ENCODE results near the gene MRPL3.
"Not testable (repeated sequence)": the region's sequence is repeated elsewhere in the genome, so short reads cannot be mapped to it uniquely, and the experiment has no call there.

The MRPL3 gene

DNA sequence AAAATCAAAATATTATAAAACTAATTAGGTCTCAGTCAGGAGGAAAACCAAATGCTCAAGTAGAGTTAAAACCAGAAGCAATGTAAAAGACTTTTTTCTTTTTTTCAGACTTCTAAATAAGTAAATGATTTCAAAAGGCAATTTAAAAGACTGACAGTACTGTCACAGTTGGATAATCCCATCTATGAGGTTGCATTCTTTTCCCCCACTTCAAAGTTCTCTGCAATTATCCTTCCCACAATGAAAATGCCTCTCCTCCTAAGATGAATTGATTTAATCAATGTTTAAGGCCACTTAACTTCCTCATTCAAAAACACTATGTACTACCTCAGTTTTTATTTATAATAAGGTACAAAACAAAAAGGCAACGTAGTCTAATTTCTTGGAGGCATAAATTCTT, 8.1 kb downstream of the MRPL3 start:
- DNase-seq (ENCODE audit: low read depth in 3 of 3): no peak

DNA sequence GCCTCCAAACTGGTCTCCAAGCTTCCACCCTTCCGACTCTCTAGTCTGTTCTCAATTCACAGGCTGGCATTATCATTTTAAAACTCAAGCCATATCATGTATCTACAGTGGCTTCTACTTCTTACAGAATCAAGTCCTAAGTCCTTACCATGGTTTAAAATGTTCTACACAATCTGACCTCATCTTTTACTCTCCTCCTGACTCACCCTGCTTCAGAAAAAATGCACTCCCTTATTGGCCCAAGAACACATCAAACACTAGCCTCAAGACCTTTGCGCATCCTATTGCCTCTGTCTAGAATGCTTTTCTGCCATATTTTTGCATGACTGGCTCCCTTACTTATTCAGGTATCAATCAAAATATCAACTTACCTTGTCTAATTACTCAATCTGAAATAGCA, 11.0 kb downstream of the MRPL3 start:
- DNase-seq (ENCODE audit: low read depth in 3 of 3): no peak

DNA sequence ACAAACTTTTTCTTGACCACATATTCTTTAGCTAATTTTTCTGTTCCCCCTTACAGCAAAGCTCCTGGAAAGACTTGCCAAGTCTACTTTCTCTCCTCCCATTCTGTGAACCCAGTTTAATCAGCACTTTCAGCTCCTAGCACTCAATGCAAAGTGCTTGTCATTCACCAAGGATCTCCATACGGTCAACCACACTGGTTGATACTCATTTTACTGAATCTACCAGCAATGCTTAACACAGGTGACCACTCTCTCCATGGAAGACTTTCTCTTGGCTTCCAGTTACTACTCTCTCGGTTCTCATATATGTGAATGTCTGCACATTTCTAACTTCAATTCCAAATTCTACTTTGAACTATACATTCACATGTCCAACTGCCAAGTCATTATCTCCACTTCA, 11.7 kb downstream of the MRPL3 start:
- no peak for DNase-seq (ENCODE audit: low read depth in 3 of 3)

DNA sequence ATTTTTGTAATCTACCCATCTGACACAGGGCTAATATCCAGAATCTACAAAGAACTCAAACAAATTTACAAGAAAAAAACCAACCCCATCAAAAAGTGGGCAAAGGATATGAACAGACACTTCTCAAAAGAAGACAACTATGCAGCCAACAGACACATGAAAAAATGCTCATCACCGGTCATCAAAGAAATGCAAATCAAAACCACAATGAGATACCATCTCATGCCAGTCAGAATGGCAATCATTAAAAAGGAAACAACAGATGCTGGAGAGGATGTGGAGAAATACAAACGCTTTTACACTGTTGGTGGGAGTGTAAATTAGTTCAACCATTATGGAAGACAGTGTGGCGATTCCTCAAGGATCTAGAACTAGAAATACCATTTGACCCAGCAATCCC, 16.2 kb downstream of the MRPL3 start:
- not testable (repeated sequence) for DNase-seq (ENCODE audit: low read depth in 3 of 3)

DNA sequence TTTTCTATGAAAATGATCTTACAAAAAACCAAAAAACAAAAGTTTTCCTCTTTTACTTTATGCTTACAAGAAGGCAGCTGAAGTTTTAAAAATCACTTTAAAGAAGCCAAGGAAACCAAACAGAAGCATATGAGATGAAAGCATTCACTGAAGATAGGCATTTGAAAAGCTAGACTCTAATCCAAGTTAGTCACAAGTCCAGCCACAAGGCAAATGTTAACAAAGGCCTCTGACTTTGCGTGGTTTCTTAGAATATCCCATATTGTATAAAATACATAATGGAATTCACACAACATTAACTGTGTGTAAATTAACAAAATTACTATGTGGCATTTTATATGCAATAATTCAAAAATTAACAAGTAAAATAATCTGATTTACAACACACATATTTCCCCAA, 17.7 kb downstream of the MRPL3 start:
- no peak for DNase-seq (ENCODE audit: low read depth in 3 of 3)

DNA sequence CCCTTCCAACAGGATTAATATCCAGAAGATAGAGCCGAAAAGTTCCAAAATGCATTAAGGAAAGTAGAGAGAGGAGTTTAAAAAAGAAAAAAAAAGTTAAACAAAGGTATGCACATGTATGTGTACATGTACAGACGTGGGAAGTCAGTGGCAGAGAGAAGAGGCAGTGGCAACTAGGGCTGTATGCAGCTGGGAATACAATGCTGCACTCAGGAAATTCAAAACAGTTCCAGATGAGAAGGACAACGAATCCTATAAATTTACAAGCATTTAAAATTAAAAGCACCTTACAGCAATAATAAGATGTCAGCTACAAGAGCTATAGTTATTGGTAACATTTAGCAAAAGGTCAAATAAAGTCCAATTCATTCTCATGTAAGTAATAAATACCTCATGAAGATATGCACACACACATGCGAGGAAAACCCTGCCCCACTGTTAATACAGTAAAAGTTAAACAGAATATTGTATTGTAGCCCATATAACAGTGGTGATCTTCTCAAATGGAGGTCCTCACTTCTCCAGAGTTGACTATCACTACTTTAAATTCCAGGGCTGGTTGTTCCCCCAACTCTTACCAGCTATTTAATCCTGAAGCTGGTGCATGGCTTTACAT, 18.2 kb downstream of the MRPL3 start:
- no peak for DNase-seq (ENCODE audit: low read depth in 3 of 3)

DNA sequence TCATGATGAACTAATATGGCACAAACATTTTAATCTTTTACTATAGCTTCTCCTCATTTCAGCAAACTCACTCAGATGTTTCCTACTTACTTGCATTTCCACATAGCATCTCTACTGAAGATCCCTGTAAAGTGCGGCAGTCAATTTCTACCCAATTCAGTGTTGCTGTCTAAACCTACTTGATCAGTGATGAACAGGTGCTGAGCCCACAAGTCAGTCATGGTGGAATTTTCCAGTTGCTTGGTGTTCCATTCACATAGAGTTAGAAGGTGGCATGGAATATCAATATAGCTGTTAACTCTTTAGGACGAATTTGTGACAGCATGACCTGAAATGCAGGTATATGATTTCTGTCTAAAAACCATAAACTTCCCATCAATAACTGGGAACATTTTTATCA, 22.7 kb downstream of the MRPL3 start:
- no peak for DNase-seq (ENCODE audit: low read depth in 3 of 3)

DNA sequence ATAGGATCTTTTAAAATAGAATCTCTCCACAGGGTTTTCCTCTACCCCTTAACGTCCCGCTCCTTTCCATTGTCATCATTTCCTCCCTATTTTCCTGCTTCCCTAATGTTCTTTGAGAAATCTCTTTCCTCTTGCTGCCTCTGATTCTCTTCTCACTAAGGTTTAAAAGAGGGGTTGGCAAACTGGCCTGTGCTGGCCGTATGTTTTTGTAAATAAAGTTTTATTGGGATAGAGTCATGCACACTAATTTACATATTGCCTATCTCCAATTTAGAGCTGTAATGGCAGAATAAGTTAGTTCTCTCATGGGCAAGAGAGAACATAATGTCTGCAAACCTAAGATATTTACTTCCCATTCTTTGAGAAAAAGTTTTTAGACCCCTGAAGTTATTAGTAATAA, 25.0 kb downstream of the MRPL3 start:
- DNase-seq (ENCODE audit: low read depth in 3 of 3): no peak

DNA sequence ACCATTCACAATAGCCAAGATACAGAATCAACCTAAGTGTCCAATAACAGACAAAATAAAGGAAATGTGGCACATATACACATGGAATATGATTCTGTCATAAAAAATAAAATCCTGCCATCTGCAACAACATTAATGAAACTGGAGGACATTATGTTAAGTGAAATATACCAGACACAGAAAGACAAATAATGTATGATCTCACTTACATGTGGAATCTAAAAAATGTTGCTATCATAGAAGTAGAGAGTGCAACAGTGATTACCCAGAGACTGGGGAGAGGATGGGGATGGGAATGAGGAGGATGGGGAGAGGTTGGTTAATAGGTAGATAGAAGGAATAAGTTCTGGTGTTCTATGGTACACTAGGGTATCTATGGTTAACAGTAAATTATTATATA, 28.7 kb downstream of the MRPL3 start:
- DNase-seq (ENCODE audit: low read depth in 3 of 3): no peak

DNA sequence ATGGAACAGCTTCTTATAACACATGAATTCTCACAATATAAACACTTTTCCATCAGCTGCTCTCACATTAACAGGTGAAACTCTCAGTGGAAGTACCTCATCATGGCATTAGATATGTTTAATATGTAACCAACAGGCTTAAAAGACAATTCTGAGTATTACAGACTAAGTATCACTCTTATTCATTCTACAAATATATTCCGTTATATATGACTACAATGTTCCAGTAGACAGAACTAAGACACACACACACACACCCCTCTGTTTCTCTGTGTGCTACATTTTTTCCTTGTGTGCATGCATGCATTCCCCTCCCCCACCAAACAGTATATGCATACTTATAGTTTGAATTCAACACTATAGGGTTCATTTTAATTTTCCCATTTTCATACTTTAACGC, 32.4 kb downstream of the MRPL3 start:
- DNase-seq (ENCODE audit: low read depth in 3 of 3): no peak

DNA sequence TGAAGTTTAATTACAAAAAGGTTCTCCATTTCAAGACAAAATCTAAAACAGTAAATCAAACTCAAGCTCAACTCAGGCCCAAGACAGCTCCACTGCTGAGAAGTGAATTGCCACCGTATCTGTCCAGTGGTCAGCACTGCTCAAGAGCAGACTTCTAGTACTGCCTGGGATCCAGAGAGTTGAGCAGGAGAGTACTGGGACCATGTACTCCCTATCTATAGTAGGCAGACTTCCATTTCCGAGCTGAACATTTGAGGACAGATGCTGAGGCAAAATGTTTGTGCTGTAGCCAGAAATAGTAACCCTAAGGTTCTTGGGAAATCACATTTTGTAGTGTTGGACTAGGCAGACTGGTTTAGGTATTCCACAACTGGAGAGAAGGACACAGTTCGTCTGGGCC, 44.1 kb downstream of the MRPL3 start:
- no peak for DNase-seq (ENCODE audit: low read depth in 3 of 3)

DNA sequence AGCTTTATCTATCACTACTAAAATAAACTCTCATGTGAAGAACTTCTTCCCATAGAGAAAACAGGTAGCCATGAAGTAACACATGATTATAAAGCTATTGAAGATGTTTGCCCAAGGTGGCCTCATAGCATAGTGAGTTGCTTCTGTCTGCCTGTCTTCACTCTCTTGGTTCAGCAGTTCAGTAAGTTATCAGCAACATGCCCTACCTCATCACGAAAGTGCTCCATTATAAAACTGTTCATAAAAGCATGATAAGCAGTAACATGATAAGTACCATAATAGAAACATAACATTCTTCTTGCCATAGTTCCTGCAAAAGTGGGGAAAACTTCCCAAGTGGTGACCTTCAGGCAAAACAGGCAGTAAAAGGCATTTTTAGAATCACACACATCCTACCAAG, 45.6 kb downstream of the MRPL3 start:
- DNase-seq (ENCODE audit: low read depth in 3 of 3): no peak

DNA sequence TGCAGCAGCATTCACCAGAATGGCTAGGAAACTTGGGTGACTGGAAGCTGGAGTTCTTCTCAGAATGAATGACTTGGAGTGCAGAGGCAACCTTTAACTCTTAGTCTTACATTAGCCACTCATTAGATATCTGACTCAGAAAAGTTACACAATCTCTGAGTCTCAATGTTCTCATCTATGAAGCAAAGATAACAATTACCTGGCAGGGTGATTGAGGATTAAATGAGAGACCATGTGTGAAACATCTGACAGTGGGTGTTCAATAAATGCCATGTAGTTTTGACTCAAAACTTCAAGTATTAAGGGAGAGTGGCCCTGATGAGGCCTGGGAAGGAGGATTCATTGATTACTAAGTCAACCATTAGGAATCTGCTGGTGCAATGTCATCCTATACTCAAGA, 48.3 kb downstream of the MRPL3 start:
- DNase-seq (ENCODE audit: low read depth in 3 of 3): no peak

DNA sequence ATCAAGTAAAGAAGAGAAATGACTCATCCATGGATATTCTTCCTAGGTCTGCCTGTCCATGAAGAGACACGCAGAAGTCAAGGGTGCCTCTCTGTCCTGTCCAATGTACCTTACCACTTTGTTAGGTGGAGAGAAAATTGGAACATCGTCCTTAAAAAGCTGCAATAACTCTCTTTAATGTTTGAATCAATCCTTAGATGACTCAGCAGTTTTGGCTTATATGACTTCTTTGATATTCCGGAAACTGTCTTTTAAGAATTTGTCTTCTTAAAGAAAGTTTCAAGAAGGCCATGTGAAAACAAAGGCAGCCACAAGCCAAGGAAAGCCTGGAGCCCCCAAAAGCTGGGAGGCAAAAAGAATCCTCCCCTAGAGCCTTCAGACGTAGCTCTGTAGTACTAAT, 49.2 kb downstream of the MRPL3 start:
- DNase-seq (ENCODE audit: low read depth in 3 of 3): no peak

DNA sequence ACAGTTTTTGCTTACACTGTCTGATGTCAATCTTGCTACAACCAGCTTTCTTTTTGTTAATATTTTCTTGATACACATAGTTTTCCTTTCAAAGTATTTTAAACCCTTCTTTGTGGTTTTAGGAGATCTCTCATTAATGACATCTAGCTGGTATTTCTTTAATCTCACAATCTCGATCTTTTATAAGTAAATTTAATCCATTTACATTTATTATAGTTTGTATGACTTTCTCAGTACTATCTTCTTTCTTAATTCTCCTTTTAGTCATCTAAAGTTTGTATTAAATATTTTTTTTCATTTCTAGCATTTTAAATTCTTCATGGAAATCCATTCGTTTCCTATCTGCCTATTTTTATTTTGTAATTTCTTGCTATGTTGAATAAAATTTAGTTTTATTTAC, 55.4 kb downstream of the MRPL3 start:
- DNase-seq (ENCODE audit: low read depth in 3 of 3): no peak

DNA sequence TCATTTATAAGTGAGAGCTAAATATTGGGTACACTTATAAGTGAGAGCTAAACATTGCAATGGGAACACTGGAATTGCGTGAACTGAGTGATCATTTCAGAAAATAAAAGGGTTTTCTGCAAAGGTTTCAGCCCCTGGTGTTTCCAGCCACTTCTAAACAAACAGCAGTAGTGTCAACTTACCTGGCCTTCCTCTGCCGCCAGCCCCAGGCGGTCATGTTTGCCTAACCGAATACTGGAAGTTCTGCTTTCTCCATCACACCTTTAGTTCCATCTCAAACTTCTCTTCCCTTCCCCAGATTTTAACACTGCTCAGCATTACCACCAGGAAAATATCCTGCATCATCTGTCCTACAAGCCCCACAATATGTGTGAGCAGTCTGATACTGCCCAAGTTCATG, 58.6 kb downstream of the MRPL3 start:
- DNase-seq (ENCODE audit: low read depth in 3 of 3): no peak

DNA sequence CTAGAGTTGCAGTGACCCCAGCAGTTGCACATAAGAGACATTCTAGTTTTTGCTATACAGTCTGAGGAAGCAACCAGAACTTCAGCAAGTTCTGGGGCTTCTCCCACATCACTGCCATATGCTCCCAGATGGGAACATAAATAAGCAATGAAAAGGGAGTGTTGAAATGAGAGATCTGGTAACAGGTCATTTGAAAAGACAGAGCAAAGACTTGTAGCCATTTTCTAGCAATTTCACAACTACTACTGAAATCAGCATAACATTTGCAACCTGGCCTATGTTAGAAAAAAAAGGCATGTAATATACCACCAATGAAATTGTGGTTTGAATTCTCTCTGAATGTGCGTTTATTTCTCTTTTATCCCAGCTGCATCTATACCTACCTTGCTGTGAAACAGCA, 63.7 kb downstream of the MRPL3 start:
- no peak for DNase-seq (ENCODE audit: low read depth in 3 of 3)

DNA sequence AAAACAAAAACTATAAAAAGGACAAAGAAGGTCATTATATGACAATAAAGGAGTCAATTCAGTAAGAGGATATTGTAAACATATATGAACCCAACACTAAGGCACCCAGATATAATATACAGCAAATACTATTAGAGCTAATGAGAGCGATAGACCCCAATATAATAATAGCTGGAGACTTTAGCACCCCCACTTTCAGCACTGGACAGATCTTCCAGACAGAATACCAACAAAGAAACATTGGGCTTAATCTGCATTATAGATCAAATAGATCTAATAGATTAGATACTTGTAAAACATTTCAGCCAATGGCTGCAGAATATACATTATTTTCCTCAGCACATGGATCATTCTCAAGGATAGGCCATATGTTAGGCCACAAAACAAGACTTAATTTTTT, 67.8 kb downstream of the MRPL3 start:
- DNase-seq (ENCODE audit: low read depth in 3 of 3): no peak

DNA sequence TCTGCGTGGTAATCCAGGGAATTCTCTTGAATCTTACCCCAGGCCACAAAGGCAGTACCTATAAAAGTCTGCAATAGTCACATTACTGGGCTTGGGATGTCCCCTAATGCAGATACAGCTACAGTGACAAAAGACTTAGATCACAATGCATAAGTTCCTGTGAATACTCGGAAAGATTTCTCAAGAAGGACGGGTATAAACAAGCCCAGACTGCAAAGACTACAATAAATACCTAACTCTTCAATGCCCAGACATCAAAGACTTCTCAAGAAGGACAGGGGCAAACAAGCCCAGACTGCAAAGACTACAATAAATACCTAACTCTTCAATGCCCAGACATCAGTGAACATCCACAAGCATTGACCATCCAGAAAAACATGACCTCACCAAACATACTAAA, 70.3 kb downstream of the MRPL3 start:
- DNase-seq (ENCODE audit: low read depth in 3 of 3): no peak

DNA sequence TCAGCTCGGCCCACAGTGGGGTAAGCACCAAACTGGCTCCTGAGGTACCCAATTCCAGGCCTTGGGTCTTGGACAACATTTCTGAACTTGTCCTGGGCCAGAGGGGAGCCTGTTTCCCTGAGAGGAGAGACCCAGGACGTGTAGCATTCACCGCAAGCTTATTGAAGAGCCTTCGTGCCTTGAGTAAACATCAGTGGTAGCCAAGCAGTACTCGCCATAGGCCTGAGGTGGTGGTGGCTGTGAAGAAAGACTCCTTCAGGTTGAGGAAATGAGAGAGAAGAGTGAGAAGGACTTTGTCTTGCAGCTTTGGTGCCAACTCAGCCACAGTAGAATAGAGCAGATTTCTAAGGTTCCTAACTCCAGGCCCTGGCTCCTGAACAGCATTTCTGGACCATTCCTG, 71.0 kb downstream of the MRPL3 start:
- no peak for DNase-seq (ENCODE audit: low read depth in 3 of 3)

DNA sequence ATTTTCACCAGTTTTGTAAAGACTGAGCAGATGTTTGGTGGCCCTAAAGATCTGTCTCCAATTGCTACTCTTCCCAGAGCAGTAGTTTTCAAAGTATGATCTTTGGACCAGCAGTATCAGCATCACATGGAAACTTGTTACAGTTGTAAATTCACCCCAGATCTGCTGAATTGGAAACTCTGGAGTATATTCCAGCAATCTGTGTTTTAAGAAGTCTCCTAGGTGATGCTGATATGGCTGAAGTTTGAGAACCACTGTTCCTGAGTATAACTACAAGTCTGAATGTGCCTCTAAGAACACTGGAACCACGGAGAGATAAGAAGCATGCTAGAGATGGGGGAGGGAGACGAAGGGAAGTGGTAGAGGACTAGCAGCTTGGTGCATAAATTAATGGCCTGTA, 75.5 kb downstream of the MRPL3 start:
- DNase-seq (ENCODE audit: low read depth in 3 of 3): no peak

DNA sequence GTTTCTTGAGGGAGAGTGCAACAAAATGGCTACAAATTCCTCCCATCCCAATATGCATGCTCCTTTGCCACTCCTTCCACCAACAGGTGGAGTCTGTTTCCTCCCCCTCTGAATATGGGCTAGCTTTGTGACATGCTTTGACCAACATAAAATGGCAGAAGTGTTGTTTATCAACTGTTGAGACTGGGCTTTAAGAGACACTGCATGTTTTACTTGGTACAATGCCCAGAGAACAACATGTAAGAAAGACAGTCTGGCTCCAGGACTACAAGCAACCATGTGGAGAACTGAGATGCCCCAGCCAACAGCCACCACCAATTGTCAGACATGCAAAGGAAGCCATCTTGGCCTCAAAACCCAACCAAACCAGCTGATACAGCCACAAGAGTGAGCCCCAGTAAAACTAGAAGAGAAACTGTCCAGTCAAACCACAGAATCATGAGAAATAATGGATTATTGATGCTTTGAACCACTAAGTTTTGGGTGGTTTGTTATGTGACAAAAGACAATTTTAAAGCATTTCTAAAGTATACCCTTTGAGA, 80.7 kb downstream of the MRPL3 start:
- DNase-seq (ENCODE audit: low read depth in 3 of 3): no peak

DNA sequence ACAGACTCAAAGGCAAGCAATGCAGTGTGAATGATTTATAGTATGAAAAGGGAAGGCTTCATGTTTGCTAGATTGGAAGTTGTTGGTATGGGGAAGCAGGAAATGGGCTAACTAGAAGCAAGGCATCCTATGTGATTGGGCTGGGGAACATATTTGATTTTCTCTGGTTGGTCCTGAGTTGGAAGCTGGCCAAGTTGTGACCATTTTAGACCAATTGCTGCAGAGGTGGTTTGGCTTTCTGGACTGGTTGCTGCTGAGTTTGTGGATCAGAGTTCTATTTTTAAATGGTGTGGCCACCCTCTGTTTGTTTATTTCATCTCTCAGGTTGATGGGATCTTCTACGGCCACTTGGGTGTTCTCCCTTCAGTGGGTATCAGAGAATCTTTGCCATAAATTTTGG, 81.5 kb downstream of the MRPL3 start:
- no peak for DNase-seq (ENCODE audit: low read depth in 3 of 3)

DNA sequence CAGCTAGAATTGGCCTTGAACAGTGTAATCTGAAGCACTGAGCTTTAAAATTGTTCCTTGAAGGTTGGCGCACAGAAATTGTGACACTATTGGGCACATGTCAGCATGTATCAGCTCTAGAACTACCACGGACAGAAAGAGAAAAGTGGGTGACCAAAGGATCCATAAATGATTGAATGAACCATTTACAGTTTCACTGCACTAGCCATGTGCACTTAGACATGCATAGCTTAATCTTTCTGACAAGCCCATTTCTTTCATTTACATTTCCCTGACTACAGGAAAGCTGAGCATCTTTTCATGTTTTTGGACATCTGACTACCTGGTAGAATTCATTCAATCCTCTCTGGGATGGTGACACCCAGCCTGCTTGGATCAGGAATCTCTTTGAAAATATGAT, 85.0 kb downstream of the MRPL3 start:
- DNase-seq (ENCODE audit: low read depth in 3 of 3): no peak

Data from stimulated activated CD4-positive, alpha-beta T cell treated with anti-CD3 and anti-CD28 coated beads, TNF-alpha, amount 100 ng/mL, for 4 hours (primary cell).